Forelimb muscle (tissue), 1 donor: ENCODE measurements around the gene RAPSN. TPM values are rescaled to one million over a fixed set of nuclear protein-coding genes. Genes with fewer than 3 reads are reported as not detected.

ENCODE experiments used
- DNase-seq: peaks from one replicate; pipeline ENCODE4 v3.0.0-alpha.2; 2013; ENCODE audit warnings: low read depth
- polyA plus RNA-seq: library from polyadenylated mRNA; unstranded; fragments of 120-200 nt; gene quantifications from one replicate; pipeline ENCODE4 v1.2.1, GENCODE V29; 2013; ENCODE audit not compliant: insufficient read length

Gene RAPSN
- polyA plus RNA-seq, 1 donor, result 93.1 TPM

DNA sequence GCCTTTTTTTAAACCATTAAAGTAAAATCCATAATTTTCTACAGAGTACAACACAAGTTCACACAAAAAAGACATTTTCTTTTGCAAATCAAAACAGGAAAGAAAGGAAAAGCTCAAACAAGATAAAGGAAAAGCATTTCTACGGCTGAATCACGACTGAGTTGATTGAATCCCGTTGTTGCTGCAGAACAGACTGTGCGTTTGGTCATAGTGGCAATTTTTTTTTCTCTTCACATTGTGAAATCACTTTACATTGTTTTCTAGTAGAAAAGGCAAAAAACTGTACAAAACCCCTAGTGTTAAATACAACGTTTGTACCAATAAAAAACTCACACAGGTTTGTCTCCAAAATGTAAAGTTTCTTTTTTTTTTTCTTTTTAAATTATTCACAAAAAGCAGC, 17.3 kb upstream of the RAPSN start:
- no peak for DNase-seq

DNA sequence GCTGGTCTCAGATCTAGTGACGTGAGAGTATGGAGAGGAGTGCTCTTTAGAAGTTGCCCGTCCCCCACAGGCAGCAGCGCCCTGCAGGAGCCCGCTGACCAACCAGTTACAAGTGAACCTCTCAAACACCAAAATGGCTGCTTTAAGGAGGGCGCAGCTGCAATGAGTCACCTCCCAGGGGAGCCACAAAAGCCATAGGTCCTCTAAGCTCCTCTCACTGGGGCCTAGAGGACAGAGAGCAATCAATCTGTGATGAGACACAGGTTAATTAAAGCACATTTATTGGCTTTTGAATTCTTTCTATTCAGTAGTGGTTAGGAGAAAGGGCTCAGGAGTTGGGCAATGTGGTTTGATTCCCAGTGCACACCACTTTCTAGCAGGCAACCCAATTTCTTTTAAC, 15.5 kb upstream of the RAPSN start:
- DNase-seq, result no peak

DNA sequence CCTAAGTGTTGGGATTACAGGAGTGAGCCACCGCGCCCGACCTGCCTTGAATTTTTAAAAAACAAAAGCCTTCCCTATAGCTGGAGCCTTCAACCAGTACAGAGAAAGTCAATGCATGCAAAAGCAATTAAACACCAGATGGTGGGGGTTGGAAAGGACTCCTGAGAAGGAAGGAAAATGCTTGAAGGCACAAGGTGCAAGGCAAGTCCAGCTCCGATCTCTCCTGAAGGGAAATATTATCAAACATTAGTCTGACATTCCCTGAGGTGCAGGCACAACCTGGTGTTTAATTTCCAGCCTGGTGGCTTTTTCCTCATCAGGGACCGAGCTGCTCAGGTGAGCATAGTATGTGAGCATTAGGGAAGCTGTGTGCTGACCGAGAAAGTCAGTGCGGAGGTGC, 12.9 kb upstream of the RAPSN start:
- no peak for DNase-seq

DNA sequence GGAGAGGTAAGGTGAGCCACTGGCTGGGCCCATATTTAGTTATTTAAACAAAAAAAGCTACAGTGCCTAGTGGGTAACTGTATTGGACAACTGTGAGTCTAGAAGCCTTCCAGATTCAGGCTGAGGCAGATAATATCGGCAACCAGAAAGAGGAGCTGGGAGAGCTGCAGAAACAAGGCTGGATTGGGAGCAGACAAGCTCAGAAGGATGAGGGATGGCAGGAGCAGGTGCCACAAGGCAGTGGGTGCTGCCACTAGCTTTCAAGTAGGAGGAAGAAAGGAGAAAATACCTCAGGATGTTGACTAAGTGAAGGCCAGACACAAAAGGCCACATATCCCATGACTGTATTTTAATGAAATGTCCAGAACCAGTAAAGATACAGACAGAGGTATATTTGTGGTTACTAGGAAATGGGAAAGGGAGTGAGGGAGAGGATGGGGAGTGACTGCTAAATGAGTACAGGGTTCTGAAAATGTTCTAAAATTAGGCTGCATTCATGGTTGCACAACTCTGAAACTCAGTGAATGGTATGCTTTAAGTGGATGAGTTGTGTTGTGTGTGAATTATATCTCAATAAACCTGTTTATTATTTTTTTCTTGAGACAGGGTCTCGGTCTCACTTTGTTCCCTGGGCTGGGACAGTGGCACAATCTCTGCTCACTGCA, 11.8 kb upstream of the RAPSN start:
- no peak for DNase-seq

DNA sequence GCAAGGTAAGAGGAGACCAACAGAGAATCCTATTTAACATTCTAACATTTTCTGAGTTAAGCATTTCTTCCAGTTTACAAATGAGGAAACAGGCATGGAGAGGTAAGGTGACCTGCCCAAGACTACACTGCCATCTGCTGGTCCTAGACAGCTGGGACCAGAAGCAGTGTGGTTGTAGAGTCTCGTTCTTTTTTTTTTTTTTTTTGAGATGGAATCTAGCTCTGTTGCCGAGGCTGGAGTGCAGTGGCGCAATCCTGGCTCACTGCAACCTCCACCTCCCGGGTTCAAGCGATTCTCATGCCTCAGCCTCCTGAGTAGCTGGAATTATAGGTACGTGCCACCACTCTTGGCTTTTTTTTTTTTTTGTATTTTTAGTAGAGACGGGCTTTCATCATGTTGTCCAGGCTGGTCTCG, 5.3 kb upstream of the RAPSN start:
- DNase-seq, result peak; percentile 65

DNA sequence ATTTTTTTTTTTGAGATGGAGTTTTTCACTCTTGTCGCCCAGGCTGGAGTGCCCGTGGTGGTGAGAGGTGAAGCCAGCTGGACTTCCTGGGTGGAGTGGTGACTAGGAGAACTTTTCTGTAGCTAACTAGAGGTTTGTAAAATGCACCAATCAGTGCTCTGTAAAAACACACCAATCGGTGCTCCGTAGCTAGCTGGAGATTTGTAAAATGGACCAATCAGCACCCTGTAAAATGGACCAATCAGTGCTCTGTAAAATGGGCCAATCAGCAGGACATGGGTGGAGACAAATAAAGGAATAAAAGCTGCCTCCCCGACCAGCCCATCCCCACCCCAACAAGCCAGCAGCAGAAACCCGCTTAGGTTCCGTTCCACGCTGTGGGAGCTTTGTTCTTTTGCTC, 4.4 kb upstream of the RAPSN start:
- no peak for DNase-seq

DNA sequence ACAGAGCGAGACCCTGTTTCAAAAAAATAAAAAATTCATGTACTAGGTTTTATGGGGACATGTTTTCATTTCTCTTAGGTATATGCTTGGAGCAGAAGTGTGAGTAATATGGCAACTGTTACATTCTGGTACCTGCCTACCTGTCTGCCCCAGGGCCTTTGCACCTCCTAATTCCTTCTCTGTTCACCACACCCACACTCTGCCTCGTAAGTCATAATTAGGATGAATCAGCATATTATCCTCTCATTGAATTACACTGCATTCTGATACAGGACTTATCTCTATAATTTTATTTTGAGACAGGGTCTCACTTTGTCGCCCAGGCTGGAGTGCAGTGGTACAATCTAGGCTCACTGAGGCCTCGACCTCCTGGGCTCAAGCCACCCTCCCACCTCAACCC, 3.1 kb upstream of the RAPSN start:
- no peak for DNase-seq

DNA sequence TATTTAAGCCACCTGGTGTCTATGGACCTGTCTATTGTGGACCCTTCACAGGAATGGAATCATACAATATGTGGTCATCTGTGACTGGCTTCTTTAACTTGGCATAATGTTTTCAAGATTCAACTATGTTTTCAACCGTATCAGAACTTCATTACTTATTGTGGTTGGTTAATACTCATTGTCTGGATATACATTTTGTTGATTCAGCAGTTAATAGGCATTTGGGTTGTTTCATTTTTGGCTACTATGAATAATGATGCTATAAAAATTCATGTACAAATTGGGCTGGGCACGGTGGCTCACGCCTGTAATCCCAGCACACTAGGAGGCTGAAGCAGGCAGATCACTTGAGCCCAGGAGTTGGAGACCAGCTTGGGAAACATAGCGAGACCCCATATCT, 2.5 kb upstream of the RAPSN start:
- no peak for DNase-seq

DNA sequence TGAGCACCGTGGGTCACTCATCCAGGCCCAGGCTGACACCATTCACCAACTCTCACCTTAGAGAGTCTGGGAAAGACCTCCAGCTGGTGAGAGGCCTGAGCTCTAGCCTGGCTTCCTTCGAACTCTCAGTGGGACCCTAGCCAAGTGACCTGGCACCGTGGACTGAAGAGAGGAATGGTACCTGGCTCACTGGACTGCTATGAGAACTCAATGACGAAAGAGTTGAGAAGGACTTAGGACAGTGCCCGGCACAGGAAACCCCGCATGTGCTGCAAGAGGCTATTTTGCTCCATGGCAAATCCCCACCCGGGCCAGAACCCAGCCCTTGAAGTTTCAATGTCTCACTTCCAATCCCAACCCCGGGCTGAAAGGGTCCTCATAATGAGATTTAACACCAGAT, 605 bp upstream of the RAPSN start:
- no peak for DNase-seq

DNA sequence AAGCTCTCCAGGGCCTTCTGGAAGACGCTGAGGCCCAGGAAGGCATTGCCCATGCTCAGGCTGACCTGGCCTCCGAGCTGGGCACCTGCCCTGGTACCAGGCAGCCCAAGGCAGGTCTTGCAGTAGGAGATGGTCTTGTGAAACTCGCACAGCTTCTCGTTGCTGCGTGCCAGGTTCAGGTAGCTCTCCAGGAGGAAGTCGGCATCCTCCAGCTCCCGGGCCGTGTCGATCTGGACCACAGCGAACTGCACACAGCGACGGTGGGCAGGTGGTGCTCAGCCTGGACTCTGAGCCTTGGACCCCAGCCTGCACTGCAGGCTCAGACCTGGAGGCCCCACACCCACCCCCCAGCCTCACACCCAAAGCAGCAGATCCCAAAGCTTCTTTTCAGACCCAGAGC, 1.0 kb downstream of the RAPSN start:
- no peak for DNase-seq

DNA sequence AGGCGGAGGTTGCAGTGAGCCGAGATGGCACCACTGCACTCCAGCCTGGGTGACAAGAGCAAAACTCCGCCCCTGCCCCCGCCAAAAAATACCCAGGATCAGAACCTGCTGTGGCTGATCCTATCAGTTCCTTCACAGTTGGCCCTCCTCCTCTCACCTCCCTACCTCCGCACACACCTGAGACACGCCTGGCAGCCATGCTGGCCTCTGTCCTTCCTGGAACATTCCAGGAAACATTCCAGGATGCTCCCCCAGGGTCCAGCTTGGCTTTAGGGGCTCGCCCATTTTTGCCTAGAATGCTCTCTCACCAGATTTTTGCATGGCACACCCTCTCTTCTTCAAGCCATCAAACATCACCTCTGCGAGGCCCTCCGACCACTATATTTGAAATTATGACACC, 2.1 kb downstream of the RAPSN start:
- DNase-seq, result no peak

DNA sequence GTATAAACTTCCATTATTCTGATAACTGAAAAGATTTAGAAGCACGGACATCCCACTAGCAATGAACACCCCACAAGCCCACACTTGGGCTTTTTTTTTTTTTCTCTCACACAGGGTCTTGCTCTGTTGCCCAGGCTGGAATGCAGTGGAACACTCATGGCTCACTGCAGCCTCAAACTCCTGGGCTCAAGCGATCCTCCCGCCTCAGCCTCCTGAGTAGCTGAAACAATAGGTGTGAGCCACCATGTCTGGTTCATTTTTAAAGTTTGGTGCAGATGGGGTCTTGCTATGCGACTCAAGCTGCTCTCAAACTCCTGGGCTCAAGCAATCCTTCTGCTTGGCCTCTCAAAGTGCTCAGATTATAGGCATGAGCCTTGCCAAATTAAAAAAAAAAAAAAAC, 3.1 kb downstream of the RAPSN start:
- no peak for DNase-seq

DNA sequence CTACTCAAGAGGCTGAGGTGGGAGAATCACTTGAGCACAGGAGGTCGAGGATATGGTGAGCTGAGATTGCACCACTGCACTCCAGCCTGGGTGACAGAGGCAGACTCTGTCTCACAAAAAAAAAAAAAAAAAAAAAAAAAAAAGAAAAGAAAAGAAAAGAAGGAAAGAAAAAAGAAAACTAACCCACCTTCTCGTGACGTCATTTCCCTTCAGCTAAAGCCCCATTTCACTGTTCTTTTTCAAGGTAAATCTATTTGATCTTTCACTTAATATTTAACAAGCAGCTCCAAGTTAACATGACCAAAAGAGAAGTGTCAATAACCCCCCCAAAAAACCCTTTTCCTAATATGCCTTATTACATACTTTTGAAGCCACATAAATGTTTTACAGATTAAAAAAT, 5.1 kb downstream of the RAPSN start:
- no peak for DNase-seq

DNA sequence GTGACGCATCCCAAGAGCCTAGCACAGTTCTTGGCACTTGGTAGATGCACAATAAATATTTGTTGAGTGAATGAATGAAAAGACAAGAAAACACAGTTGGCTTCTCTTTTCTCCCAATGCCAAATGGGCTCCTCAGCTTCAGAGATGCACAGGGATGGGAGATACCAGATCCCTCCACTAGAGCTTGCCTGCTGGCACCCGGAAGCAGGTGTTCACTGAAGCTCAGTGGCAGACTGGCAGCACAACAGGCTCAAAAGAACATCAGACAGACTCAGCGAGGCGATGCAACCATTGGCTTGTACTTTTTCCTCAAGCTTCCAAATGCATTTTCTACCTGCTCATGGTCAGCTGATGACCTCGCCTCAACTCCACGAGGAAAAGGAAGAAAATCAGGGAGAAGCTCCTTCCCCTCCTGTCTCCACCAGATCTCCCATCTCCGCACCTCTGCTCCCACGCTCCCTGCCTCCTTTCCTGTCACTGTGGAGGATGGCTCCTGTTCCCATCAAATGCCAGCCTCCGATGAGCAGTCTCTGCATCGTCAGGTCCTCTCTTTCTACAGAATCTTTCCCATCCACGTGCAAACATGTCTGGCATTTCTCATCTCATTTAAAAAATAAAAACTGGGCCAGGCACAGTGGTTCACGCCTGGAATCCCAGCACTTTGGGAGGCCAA, 5.8 kb downstream of the RAPSN start:
- no peak for DNase-seq

DNA sequence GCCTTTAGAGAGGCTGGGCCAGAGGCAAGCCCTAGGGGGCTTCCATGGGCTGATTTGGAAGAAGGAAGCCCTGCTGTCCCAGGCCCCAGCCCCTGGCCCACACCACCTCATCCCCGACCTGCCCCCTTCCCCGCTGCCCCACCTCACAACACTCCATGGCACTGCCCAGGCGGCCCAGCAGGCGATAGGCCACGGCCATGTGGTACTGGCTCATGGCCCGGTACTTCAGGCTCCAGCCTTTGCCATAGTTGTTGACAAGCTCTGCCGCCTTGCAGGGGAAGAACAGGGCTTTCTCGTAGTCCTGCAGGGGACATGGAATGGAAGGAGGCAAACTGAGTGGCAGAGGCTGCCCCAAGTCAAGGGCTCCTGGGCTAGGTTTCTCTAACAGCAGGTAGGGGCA, 6.4 kb downstream of the RAPSN start:
- DNase-seq, result no peak

DNA sequence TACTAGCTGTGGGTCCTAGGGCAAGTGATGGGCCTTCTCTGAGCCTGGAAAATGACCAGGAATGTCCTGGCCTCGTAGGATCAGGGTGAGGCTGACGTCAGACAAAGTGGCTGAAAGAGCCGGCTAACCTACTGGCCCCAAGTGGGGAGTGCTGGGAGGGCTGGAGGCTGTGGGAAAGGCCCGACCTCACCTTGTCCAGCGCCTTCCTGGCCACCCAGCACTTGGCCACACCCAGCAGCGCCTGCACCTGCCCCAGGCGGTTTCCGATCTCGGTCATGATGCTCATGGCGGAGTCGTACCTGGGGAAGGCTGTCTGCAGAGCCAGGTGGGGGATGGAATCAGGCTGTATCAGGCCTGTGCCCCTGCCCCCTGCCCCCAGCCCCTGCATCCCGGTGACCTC, 7.5 kb downstream of the RAPSN start:
- DNase-seq, result no peak

DNA sequence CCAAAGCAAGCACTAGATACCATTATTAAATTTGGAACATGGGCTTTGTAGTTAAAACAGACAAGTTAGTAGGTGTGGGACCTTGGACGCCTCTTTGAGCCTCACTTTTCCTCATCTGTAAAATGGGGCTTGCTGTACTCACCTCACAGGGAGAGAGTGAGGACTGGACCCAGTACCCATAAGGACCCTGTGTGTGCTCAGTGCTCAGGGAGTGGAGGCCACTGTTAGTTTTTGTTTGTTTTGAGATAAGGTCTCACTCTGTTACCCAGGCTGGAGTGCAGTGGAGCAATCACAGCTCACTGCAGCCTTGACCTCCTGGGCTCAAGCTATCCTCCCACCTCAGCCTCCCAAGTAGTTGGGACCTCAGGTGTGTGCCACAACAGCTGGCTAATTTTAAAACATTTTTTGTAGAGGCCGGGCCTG, 8.9 kb downstream of the RAPSN start:
- DNase-seq, result no peak

DNA sequence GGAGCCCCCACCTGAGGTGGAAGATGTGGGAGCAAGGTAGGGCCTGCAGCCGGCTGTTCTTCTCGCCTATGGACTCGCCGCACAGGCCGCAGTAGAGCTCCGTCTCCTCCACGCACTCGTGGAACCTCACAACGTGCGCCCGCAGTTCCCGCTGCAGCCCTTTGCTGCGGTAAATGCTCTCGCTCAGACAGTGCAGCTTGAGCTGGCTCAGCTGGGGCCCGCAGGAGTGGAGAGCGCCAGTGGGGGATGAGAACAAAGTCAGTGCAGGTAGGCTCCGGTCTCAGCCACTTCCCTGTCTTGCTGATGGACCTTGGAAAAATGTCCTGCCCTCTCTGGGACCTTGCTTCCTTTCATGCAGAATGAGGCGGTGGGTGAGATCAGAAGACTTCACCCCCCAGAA, 10.2 kb downstream of the RAPSN start:
- DNase-seq, result no peak

DNA sequence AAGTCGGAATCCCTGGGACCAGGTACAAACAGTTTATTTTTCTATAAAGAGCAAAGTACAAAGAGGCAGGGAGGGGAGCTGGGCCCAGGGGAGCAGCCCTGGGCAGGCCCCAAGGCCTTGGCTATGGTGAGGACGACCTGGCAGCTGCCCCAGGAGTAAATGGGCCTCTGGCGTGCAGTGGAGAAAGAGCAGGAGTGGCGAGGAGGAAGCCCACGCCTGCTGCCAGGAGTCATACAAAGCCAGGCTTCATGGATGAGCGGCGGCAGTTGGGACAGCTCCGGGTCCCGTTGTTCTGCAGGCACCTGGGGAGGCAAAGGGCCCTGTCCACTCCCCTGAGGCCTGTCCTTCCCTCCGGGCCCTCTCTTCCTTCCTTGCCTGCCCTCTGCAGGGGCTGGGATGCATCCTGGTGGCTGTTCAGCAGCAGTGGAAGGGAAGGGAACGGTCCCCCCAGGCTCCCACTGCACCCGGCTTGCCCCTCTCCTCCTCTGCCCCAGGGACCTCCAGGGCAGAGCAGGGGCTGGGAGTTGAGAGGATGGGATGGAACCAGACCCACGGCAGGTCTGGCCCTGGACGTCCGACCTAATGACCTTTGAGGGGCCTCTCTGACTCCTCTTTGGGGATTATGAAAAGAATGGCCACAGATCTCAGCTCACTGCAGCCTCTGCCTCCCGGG, 11.1 kb downstream of the RAPSN start:
- no peak for DNase-seq

DNA sequence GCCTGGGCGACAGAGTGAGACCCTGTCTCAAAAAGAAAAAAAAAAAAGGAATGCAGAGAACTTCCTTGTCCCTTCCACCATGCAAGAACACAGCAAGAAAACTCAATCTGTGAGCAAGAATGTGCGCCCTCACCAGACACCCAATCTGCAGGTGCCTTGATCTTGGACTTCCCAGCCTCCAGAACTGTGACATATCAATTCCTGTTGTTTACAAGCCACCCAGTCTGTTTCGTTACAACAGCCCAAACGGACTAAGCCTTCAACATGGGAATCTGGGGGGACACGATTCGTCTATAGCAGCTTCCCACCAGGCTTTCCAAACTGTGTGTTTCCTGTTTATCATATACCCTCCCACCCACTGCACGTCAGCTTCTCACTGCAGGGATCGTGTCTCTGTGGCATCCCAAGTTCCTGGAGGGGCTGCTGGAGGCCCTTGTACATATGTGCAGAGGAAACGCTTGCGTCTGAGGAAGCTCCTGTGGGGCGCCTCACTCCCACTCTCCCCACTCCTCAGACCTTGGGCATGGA, 11.7 kb downstream of the RAPSN start:
- no peak for DNase-seq

DNA sequence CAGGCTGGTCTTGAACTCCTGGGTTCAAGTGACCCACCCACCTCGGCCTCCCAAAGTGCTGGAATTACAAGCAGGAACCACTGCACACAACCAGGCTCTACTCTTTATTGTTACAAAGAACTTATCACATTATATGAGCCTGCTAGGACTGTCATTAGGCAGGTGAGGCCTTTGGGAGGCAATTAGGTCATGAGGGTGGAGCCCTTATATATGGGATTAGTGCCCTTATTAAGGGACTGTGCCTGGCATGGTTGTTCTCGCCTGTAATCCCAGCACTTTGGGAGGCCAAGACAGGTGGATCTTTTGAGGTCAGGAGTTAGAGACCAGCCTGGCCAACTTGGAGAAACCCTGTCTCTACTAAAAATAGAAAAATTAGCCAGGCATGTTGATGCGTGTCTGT, 12.2 kb downstream of the RAPSN start:
- DNase-seq, result no peak

DNA sequence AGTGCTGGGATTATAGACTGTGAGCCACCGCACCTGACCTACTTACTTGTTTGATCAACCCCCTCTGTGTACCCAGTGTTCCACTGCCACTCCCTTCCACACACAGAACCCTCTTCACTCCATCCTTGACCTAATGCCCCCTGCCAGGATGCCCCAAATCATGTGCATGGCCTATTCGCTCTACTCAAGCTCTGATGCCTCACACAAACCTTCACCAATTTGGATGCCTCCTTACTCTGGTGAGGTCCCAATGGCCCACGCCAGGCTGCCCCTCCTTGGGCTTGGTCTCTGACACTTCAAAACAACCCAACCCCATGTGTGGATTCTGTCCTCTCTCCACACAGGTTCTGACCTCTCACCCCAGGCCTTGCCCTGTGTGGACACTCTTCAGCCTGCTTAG, 13.2 kb downstream of the RAPSN start:
- no peak for DNase-seq
